SK-N-SH (cell line): ENCODE measurements around the gene GPATCH2L.

Experiments
- CHD2 ChIP-seq: fragments of 150-350 bp; IDR thresholded peaks from 2 replicates; pipeline ENCODE4 v1.6.1; 2018; ENCODE audit warnings: low read length; ENCODE audit not compliant: partially characterized antibody
- EZH2phosphoT487 ChIP-seq: fragments of 200-600 bp; sonication (generic); IDR thresholded peaks from 2 replicates; pipeline ENCODE4 v1.6.1; 2017; ENCODE audit warnings: low read depth, mixed run types, mild to moderate bottlenecking, antibody characterized with exemption, moderate library complexity, borderline replicate concordance
- FOXM1 ChIP-seq: IDR thresholded peaks from 2 replicates; pipeline ENCODE4 v1.4.0; 2012; ENCODE audit warnings: low read depth, mild to moderate bottlenecking
- YY1 ChIP-seq: IDR thresholded peaks from 2 replicates; pipeline ENCODE4 v1.4.0; 2012; ENCODE audit warnings: low read depth, mild to moderate bottlenecking
- TF ChIP-seq, protein P1 (sequence below): fragments of 200-600 bp; sonication (generic); IDR thresholded peaks from 2 replicates; pipeline ENCODE4 v1.6.1; 2017; ENCODE audit warnings: antibody characterized with exemption, mild to moderate bottlenecking, moderate library complexity

DNA sequence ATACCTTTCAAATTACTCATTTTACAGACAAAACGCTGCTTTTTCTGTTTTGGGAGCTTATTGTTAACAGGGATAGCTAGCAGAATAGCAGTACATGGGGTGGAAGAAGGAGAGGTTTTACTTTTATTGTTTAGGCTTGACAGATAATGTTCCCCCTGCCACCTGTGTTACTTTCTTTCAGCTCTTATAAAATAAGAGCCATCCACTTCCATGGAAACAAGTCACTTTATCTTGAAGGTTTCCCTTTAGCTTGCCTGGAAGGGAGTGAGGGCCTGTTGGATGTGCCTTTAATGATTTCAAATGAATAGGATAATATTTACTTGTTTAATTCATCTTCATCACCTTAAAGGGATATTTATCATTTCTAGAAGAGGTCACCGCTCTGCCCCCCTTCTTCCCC is 23.3 kb downstream of the GPATCH2L start:
- TF ChIP-seq YY1 (no peak), CHD2 (no peak), FOXM1 (no peak), EZH2phosphoT487 (no peak)
- TF ChIP-seq, protein P1, sequence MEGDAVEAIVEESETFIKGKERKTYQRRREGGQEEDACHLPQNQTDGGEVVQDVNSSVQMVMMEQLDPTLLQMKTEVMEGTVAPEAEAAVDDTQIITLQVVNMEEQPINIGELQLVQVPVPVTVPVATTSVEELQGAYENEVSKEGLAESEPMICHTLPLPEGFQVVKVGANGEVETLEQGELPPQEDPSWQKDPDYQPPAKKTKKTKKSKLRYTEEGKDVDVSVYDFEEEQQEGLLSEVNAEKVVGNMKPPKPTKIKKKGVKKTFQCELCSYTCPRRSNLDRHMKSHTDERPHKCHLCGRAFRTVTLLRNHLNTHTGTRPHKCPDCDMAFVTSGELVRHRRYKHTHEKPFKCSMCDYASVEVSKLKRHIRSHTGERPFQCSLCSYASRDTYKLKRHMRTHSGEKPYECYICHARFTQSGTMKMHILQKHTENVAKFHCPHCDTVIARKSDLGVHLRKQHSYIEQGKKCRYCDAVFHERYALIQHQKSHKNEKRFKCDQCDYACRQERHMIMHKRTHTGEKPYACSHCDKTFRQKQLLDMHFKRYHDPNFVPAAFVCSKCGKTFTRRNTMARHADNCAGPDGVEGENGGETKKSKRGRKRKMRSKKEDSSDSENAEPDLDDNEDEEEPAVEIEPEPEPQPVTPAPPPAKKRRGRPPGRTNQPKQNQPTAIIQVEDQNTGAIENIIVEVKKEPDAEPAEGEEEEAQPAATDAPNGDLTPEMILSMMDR, result no peak
